K562 (cell line): ENCODE results near the gene FXYD1. TPM values are rescaled to one million over a fixed set of nuclear protein-coding genes. Genes with fewer than 3 reads are reported as not detected.

Source experiments
- ATAC-seq: fragments of 200-7000 bp; cut with Tn5 transposase; 3 replicates; pipeline ENCODE4 v1.9.1; 2020; ENCODE audit warnings: moderate library complexity
- BruUV-seq: library from RNA; stranded (reverse); fragments of 400-500 nt; replicated peaks from 2 replicates; lab custom pipeline; 2021; lab: Mats Ljungman, UMichigan
- CTCF ChIA-PET: fragments of 300-600 bp; formaldehyde crosslinking; extraction: SDS; loops from one replicate; lab custom pipeline; 2021; ENCODE audit warnings: low intra/inter-chr PET ratio; lab: Yijun Ruan, JAX
- POLR2A ChIA-PET: fragments of 300-600, 350-650 bp; sonication (Branson Sonifier 250); formaldehyde crosslinking; extraction: SDS; loops from one replicate; lab custom pipeline; 2021; ENCODE audit warnings: antibody characterized with exemption, inconsistent platforms; lab: Yijun Ruan, JAX
- DNase-seq, 4 experiments: peaks; one replicate each; pipeline versions ENCODE4 v3.0.0 to v3.0.0-alpha.2; 2011 to 2018; ENCODE audit warnings: low spot score in 3 of 4, mixed read lengths in 3 of 4; ENCODE audit errors: extremely low read depth in 1 of 4
- FAIRE-seq: peaks from 2 replicates; lab custom pipeline; 2011; peaks lifted over from hg19 to GRCh38; lab: Jason Lieb, UNC
- H2AFZ ChIP-seq: 2 replicates; pipeline ENCODE4 v1.6.0; 2011; ENCODE audit warnings: low read depth, low read length, control low read depth, inconsistent platforms
- H3K27ac ChIP-seq: fragments of 200-600 bp; 3 replicates; pipeline ENCODE4 v1.8.0; 2011; ENCODE audit warnings: low read depth, mild to moderate bottlenecking, control low read depth, inconsistent platforms, low read length, moderate library complexity, mixed read lengths; ENCODE audit errors: extremely low read depth
- H3K27me3 ChIP-seq, 2 experiments: fragments of 300-600 bp in 1 of 2; 2 replicates in 1 of 2; 3 replicates in 1 of 2; pipeline versions ENCODE4 v1.6.0 to v1.8.0; 2011; ENCODE audit warnings: inconsistent platforms in 2 of 2, low read length in 2 of 2, mild to moderate bottlenecking in 1 of 2, mixed read lengths in 1 of 2, moderate library complexity in 1 of 2; ENCODE audit not compliant: control insufficient read depth in 2 of 2, insufficient read depth in 2 of 2
- H3K36me3 ChIP-seq: fragments of 300-600 bp; 3 replicates; pipeline ENCODE4 v1.8.0; 2011; ENCODE audit warnings: mild to moderate bottlenecking, low read length, inconsistent platforms; ENCODE audit not compliant: control insufficient read depth, insufficient read depth
- H3K4me1 ChIP-seq, 2 experiments: fragments of 200-600 bp in 1 of 2; replicated peaks in 1 of 2; 2 replicates in 1 of 2; 3 replicates in 1 of 2; pipeline versions ENCODE4 v1.5.1 to v1.8.0; 2011; ENCODE audit warnings: inconsistent platforms in 2 of 2, low read length in 2 of 2, mild to moderate bottlenecking in 1 of 2, mixed read lengths in 1 of 2, moderate library complexity in 1 of 2; ENCODE audit not compliant: control insufficient read depth in 2 of 2, insufficient read depth in 2 of 2
- H3K4me2 ChIP-seq: 2 replicates; pipeline ENCODE4 v1.6.1; 2011; ENCODE audit warnings: low read length, control low read depth, inconsistent platforms, mixed read lengths; ENCODE audit not compliant: insufficient read depth
- H3K4me3 ChIP-seq: fragments of 200-600 bp; sonication (generic), shearing (Covaris generic); 2 replicates; pipeline ENCODE4 v1.5.1; 2016; ENCODE audit warnings: control low read depth, inconsistent platforms
- H3K79me2 ChIP-seq: fragments of 200-600 bp; 3 replicates; pipeline ENCODE4 v1.8.0; 2011; ENCODE audit warnings: low read length, inconsistent platforms; ENCODE audit not compliant: control insufficient read depth, insufficient read depth
- H3K9ac ChIP-seq, 2 experiments: 2 replicates each; pipeline versions ENCODE4 v1.6.0 to v1.6.1; 2011; ENCODE audit warnings: low read depth in 2 of 2, low read length in 2 of 2, control low read depth in 1 of 2, inconsistent platforms in 1 of 2, mild to moderate bottlenecking in 1 of 2, mixed read lengths in 1 of 2; ENCODE audit not compliant: insufficient read depth in 1 of 2
- H3K9me1 ChIP-seq: one replicate; pipeline ENCODE4 v1.6.0; 2011; ENCODE audit warnings: inconsistent platforms, mild to moderate bottlenecking, low read length, moderate library complexity; ENCODE audit not compliant: control insufficient read depth, insufficient read depth
- H3K9me3 ChIP-seq: replicated peaks from 2 replicates; pipeline ENCODE4 v1.5.1; 2011; ENCODE audit warnings: low read depth, low read length, inconsistent platforms; ENCODE audit not compliant: control insufficient read depth, insufficient read depth
- H4K20me1 ChIP-seq: replicated peaks from 2 replicates; pipeline ENCODE4 v1.6.1; 2011; ENCODE audit warnings: low read length, inconsistent platforms, mixed read lengths; ENCODE audit not compliant: control insufficient read depth, insufficient read depth
- BDP1 ChIP-seq: IDR thresholded peaks from 3 replicates; pipeline ENCODE4 v1.6.1; 2011; ENCODE audit not compliant: insufficient read length, insufficient read depth
- IRF9 ChIP-seq: fragments of 450-650 bp; IDR thresholded peaks from 2 replicates; pipeline ENCODE4 v1.6.1; 2016; ENCODE audit warnings: missing biosample characterization, missing genetic modification characterization
- RREB1 ChIP-seq: fragments of 250-450 bp; sonication (Bioruptor Pico); IDR thresholded peaks from 2 replicates; pipeline ENCODE4 v1.4.0; 2020
- ZBTB11 ChIP-seq, 3 experiments: fragments of 200-800 bp in 1 of 3; fragments of 250-450 bp in 1 of 3; fragments of 450-650 bp in 1 of 3; sonication (Bioruptor Pico) in 1 of 3; sonication (Bioruptor generic) in 1 of 3; formaldehyde crosslinking in 1 of 3; IDR thresholded peaks; 2 replicates each; pipeline versions ENCODE4 v1.6.1 to v1.8.0; 2016 to 2022; ENCODE audit warnings: mild to moderate bottlenecking in 2 of 3, missing genetic modification characterization in 2 of 3, missing compliant biosample characterization in 1 of 3, moderate library complexity in 1 of 3
- in situ Hi-C: fragments of 300-500 bp; cut with MboI; formaldehyde crosslinking; loops from 4 replicates; pipeline ENCODE4 v1.15.0; 2018; ENCODE audit warnings: inconsistent platforms, mixed read lengths
- intact Hi-C: fragments of 100-400 bp; cut with micrococcal nuclease; formaldehyde crosslinking; loops from 2 replicates; pipeline ENCODE4 v1.14.2; 2022
- polyA plus RNA-seq, 8 experiments: library from polyadenylated mRNA; depleted of rRNA in 4 of 8; stranded (reverse) in 5 of 8; unstranded in 3 of 8; fragments of >200 nt; fragmentation: Nextera tagmentation in 2 of 8; fragmentation: Illumina TruSeq in 1 of 8; extraction: Ambion mirVana in 2 of 8; extraction: Trizol in 1 of 8; gene quantifications; 2 replicates each; pipeline versions ENCODE4 v1.2.1 to v1.2.3, GENCODE V29; 2011 to 2014; ENCODE audit warnings: inconsistent platforms in 1 of 8, missing spikeins in 1 of 8
- total RNA-seq, 7 experiments: library from RNA; depleted of rRNA in 6 of 7; stranded (reverse); fragments of >200 nt in 6 of 7; fragmentation: Illumina TruSeq in 2 of 7; extraction: Trizol in 2 of 7; gene quantifications; 2 replicates each; pipeline versions ENCODE4 v1.2.1 to v1.2.3, GENCODE V29; 2011 to 2021; ENCODE audit warnings: low replicate concordance in 1 of 7

FXYD1 gene
- total and polyA plus RNA-seq, 9 of the 15 experiments (the other 6 are each of a cell fraction or from before 2014, with no cell fraction given), result 0.40 to 3.2 (median 1.8) TPM; not detected in 3

- intact Hi-C loops, result no loop called here
- Histone ChIP-seq H3K9ac (no peak overlapping the region), H3K9me3 (no peaks in the 10 kb centered on the region), H3K36me3 (no peaks in the 10 kb centered on the region), H3K4me2 (no peak overlapping the region), H4K20me1 (0 out of 2 replicates have a peak, but pooled peaks cover 4% of the 10 kb centered on the region), H3K79me2 (no peaks in the 10 kb centered on the region), H3K27me3 (peaks cover 2 to 38% of the 10 kb centered on the region in 2 experiments; a peak in 3 of 5 replicates), H3K27ac (no peak overlapping the region), H3K4me3 (no peak overlapping the region), H3K9me1 (no peaks in the 10 kb centered on the region), H3K4me1 (peaks cover 3 to 16% of the 10 kb centered on the region in 2 experiments; a peak in 3 of 5 replicates), H2AFZ (no peak overlapping the region)
- ChIA-PET POLR2A (no interaction called here), CTCF (no interaction called here)
- ATAC-seq (no peak), DNase-seq (no peak), FAIRE-seq (no peak)
- BruUV-seq, result no TSS peak
- in situ Hi-C loops, result loop anchor here (10.0 kb wide), 1 partner anchor 297 kb away; no protein-coding TSS in a partner anchor
- TF ChIP-seq RREB1, result no peak
- TF ChIP-seq IRF9, result no peak
- TF ChIP-seq ZBTB11 (CRISPR knock-in tag; IDR thresholded peaks at IDR 0.05), result no peak
- TF ChIP-seq BDP1, result no peak
These were observed 6.4 kb upstream of the FXYD1 start for GRCh38 chr19:35132254-35132653.
